ENCODE measurements around the gene CPLANE2.

Gene CPLANE2

DNA sequence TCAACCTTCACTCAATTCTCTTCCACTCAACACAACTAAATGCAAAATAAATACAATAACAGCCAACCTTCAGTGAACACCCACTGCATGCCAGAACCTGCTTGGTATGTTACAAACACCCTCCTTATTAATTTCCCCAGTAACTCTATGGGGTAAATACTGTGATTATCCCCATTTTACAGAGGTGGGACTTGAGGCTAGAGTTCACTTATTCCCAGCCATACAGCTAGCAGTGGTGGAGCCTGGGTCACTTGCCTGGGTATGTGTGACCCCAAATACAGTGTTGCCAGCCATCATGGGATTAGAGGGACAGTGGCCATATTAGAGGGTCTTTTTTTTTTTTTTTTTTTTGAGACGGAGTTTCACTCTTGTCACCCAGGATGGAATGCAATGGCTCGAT, 1.6 kb downstream of the CPLANE2 start:
- TF ChIP-seq, protein P1, sequence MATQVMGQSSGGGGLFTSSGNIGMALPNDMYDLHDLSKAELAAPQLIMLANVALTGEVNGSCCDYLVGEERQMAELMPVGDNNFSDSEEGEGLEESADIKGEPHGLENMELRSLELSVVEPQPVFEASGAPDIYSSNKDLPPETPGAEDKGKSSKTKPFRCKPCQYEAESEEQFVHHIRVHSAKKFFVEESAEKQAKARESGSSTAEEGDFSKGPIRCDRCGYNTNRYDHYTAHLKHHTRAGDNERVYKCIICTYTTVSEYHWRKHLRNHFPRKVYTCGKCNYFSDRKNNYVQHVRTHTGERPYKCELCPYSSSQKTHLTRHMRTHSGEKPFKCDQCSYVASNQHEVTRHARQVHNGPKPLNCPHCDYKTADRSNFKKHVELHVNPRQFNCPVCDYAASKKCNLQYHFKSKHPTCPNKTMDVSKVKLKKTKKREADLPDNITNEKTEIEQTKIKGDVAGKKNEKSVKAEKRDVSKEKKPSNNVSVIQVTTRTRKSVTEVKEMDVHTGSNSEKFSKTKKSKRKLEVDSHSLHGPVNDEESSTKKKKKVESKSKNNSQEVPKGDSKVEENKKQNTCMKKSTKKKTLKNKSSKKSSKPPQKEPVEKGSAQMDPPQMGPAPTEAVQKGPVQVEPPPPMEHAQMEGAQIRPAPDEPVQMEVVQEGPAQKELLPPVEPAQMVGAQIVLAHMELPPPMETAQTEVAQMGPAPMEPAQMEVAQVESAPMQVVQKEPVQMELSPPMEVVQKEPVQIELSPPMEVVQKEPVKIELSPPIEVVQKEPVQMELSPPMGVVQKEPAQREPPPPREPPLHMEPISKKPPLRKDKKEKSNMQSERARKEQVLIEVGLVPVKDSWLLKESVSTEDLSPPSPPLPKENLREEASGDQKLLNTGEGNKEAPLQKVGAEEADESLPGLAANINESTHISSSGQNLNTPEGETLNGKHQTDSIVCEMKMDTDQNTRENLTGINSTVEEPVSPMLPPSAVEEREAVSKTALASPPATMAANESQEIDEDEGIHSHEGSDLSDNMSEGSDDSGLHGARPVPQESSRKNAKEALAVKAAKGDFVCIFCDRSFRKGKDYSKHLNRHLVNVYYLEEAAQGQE (IDR thresholded peaks at IDR 0.05; ENCODE audit: insufficient replicate concordance, low read depth): no peak
- TF ChIP-seq POLR2AphosphoS5 (IDR thresholded peaks at IDR 0.05; ENCODE audit: low read depth): no peak
- TF ChIP-seq, protein P2, sequence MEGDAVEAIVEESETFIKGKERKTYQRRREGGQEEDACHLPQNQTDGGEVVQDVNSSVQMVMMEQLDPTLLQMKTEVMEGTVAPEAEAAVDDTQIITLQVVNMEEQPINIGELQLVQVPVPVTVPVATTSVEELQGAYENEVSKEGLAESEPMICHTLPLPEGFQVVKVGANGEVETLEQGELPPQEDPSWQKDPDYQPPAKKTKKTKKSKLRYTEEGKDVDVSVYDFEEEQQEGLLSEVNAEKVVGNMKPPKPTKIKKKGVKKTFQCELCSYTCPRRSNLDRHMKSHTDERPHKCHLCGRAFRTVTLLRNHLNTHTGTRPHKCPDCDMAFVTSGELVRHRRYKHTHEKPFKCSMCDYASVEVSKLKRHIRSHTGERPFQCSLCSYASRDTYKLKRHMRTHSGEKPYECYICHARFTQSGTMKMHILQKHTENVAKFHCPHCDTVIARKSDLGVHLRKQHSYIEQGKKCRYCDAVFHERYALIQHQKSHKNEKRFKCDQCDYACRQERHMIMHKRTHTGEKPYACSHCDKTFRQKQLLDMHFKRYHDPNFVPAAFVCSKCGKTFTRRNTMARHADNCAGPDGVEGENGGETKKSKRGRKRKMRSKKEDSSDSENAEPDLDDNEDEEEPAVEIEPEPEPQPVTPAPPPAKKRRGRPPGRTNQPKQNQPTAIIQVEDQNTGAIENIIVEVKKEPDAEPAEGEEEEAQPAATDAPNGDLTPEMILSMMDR (IDR thresholded peaks at IDR 0.05; ENCODE audit: insufficient read depth, low read length): no peak
- TF ChIP-seq GABPA (IDR thresholded peaks at IDR 0.05; ENCODE audit: low read depth): no peak
- no peak for TF ChIP-seq SPI1 (IDR thresholded peaks at IDR 0.05; ENCODE audit: borderline replicate concordance, low read depth)
- no peak for DNase-seq (ENCODE audit: low read depth in 1 of 2, low spot score in 1 of 2)
- Histone ChIP-seq H3K27me3 (ENCODE audit: insufficient read depth, poor library complexity, severe bottlenecking) (no peaks in the 10 kb centered on the region), H3K27ac (replicated peaks) (no peak overlapping the region), H3K4me3 (replicated peaks; ENCODE audit: insufficient read depth, low read length) (no peak overlapping the region)

DNA sequence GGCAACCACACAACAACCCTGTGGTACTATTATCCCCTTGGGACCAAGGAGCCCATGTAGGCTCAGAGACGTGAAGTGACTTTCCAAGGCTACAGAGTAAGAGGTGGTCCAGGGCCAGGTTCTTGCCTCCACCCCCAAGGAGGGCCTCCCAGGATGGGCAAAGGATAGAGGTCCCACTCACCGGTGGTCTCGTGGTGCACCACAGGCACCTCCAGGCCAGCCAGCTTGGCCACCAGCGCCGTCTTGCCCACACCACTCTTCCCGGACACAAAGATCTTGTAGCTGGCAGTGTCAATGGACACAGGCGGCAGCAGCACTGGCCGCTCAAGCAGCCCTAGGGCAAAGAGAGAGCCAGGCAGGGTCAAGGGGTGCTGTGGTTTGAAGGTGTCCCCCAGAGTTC, 3.6 kb downstream of the CPLANE2 start:
- Histone ChIP-seq H3K4me3 (replicated peaks; ENCODE audit: insufficient read depth, low read length) (no peak overlapping the region), H3K27ac (replicated peaks) (no peak overlapping the region), H3K27me3 (ENCODE audit: insufficient read depth, poor library complexity, severe bottlenecking) (no peaks in the 10 kb centered on the region)
- DNase-seq (ENCODE audit: low read depth in 1 of 2, low spot score in 1 of 2): no peak
- TF ChIP-seq SPI1 (IDR thresholded peaks at IDR 0.05; ENCODE audit: borderline replicate concordance, low read depth) (no peak), GABPA (IDR thresholded peaks at IDR 0.05; ENCODE audit: low read depth) (no peak), POLR2AphosphoS5 (IDR thresholded peaks at IDR 0.05; ENCODE audit: low read depth) (no peak)
- TF ChIP-seq, protein P2 (IDR thresholded peaks at IDR 0.05; ENCODE audit: insufficient read depth, low read length): no peak
- TF ChIP-seq, protein P1 (IDR thresholded peaks at IDR 0.05; ENCODE audit: insufficient replicate concordance, low read depth): no peak

DNA sequence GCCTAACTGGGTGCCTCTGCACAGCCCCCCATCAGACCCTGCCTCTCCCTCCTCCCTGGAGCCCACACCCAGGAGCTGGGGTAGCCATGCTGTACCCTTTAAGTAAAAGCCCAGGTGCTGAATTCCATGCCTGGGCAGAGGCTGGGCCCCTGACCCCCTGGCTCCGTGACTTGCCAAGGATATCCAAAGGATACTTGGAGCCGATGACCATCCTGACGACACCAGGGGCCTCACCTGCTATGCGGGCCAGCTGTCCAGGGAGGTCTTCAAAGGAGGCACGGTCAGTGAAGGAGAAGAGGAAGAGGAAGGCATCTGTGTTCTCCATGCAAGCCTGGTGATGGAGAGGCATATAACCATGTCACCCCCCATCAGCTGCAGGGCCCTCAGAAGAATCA, 4.7 kb downstream of the CPLANE2 start:
- Histone ChIP-seq H3K27me3 (ENCODE audit: insufficient read depth, poor library complexity, severe bottlenecking) (no peaks in the 10 kb centered on the region), H3K4me3 (replicated peaks; ENCODE audit: insufficient read depth, low read length) (no peak overlapping the region), H3K27ac (replicated peaks) (no peak overlapping the region)
- TF ChIP-seq, protein P2 (IDR thresholded peaks at IDR 0.05; ENCODE audit: insufficient read depth, low read length): no peak
- no peak for TF ChIP-seq GABPA (IDR thresholded peaks at IDR 0.05; ENCODE audit: low read depth)
- TF ChIP-seq SPI1 (IDR thresholded peaks at IDR 0.05; ENCODE audit: borderline replicate concordance, low read depth): no peak
- TF ChIP-seq POLR2AphosphoS5 (IDR thresholded peaks at IDR 0.05; ENCODE audit: low read depth): no peak
- TF ChIP-seq, protein P1 (IDR thresholded peaks at IDR 0.05; ENCODE audit: insufficient replicate concordance, low read depth): no peak
- no peak for DNase-seq (ENCODE audit: low read depth in 1 of 2, low spot score in 1 of 2)
